Measurements from ENCODE around the gene PCDHB7. TPM values are rescaled to one million over a fixed set of nuclear protein-coding genes. Genes with fewer than 3 reads are reported as not detected.
"Not testable (repeated sequence)": the region's sequence is repeated elsewhere in the genome, so short reads cannot be mapped to it uniquely, and the experiment has no call there.

The PCDHB7 gene
- total RNA-seq (1 to 10 TPM; 1.4 to 5.1 (median 4.0) TPM), polyA plus RNA-seq (1 to 10 TPM; 2.2 to 3.0 TPM)
- long read RNA-seq, donor 1, transcript PCDHB7-201 (1 exons, 3,765 nt), result major isoform, 18 of 18 reads
- long read RNA-seq, donor 1, partial matches to known transcripts, result 0 of 18 reads
- long read RNA-seq, donor 1, other reads (novel, unspliced or antisense), result 0 of 18 reads
- long read RNA-seq, donor 2, partial matches to known transcripts, result 0 of 2 reads
- long read RNA-seq, donor 2, other reads (novel, unspliced or antisense), result 0 of 2 reads
- long read RNA-seq, donor 3, transcript PCDHB7-201 (1 exons, 3,765 nt), result major isoform, 10 of 10 reads
- long read RNA-seq, donor 3, partial matches to known transcripts, result 0 of 10 reads
- long read RNA-seq, donor 3, other reads (novel, unspliced or antisense), result 0 of 10 reads

GRCh38 chr5:141172381-141173204, at the start of gene PCDHB7:
TSS of gene PCDHB7 (plus strand) at chr5:141172644. CDS start at chr5:141172836, 192 bp downstream.
- Histone ChIP-seq H3K4me3 (no peak within 1 kb of the TSS), H3K27me3 (no peaks in the 10 kb centered on the region), H3K36me3 (no peaks in the 10 kb centered on the region), H3K4me1 (ENCODE audit: insufficient read depth) (no peaks in the 10 kb centered on the region), H3K9me3 (peaks cover 0 to 13% of the 10 kb centered on the region in 2 donors), H3K27ac (no peak within 1 kb of the TSS)
- peak in 4 of 5 donors; percentile 28 to 55 (median 46) for DNase-seq
- 21 to 31% (median 27%) methylated on average over 20 of the region's 20 CpGs for WGBS, 3 donors
- intact Hi-C loops (cut with DNase I), result loop anchor here in 1 of 4 donors (10.0 kb wide), 1 partner anchor 392 kb away; no protein-coding TSS in a partner anchor
- TF ChIP-seq CTCF (IDR thresholded peaks at IDR 0.05) (peak in 1 of 3 donors; percentile 21), EP300 (IDR thresholded peaks at IDR 0.05) (no peak), POLR2A (IDR thresholded peaks at IDR 0.05) (no peak)

GRCh38 chr5:141123396-141124135, 48.9 kb upstream of the PCDHB7 start:
- H3K27ac ChIP-seq, result not testable (repeated sequence)

GRCh38 chr5:141127305-141127704, 45.1 kb upstream of the PCDHB7 start:
- H3K4me3 ChIP-seq, result no peak overlapping the region
- no peaks in the 10 kb centered on the region for H3K36me3 ChIP-seq
- DNase-seq, result no peak
- intact Hi-C loops (cut with DNase I), result no loop called here
- no peak overlapping the region for H3K27ac ChIP-seq
- H3K27me3 ChIP-seq, result no peaks in the 10 kb centered on the region
- TF ChIP-seq CTCF (IDR thresholded peaks at IDR 0.05), result no peak
- no peak for TF ChIP-seq EP300 (IDR thresholded peaks at IDR 0.05)
- no peak for TF ChIP-seq POLR2A (IDR thresholded peaks at IDR 0.05)
- no peaks in the 10 kb centered on the region for H3K4me1 ChIP-seq (ENCODE audit: insufficient read depth)
- WGBS, 3 donors, result 91 to 96% (median 93%) methylated on average over 1 of the region's 1 CpG
- H3K9me3 ChIP-seq, result peaks cover 0 to 9% of the 10 kb centered on the region in 2 donors

More at GRCh38 chr5:141123396-141124135, 48.9 kb upstream of the PCDHB7 start:
- intact Hi-C loops (cut with DNase I); H3K4me3 ChIP-seq; H3K27me3 ChIP-seq; H3K36me3 ChIP-seq; DNase-seq; H3K4me1 ChIP-seq (ENCODE audit: insufficient read depth): not testable (repeated sequence)
- WGBS, 3 donors, result 26 to 35% (median 31%) methylated on average over 22 to 59 of the region's 73 CpGs
- peaks cover 0 to 13% of the 10 kb centered on the region in 2 donors for H3K9me3 ChIP-seq

GRCh38 chr5:141135030-141135717, 37.3 kb upstream of the PCDHB7 start, which contains the start of gene PCDHB5:
TSS of gene PCDHB5 (plus strand) at chr5:141135206. CDS start at chr5:141135435, 229 bp downstream.
- Histone ChIP-seq H3K36me3 (no peaks in the 10 kb centered on the region), H3K27ac (no peak within 1 kb of the TSS), H3K9me3 (peaks cover 0 to 20% of the 10 kb centered on the region in 2 donors), H3K4me1 (ENCODE audit: insufficient read depth) (no peaks in the 10 kb centered on the region), H3K27me3 (no peaks in the 10 kb centered on the region), H3K4me3 (peak within 1 kb of the TSS; percentile 31)
- intact Hi-C loops (cut with DNase I), result no loop called here
- no peak for TF ChIP-seq EP300 (IDR thresholded peaks at IDR 0.05)
- no peak for TF ChIP-seq POLR2A (IDR thresholded peaks at IDR 0.05)
- peak in 1 of 3 donors; percentile 28 for TF ChIP-seq CTCF (IDR thresholded peaks at IDR 0.05)
- peak in 4 of 5 donors; percentile 20 to 45 (median 31) for DNase-seq
- WGBS, 3 donors, result 12 to 20% (median 18%) methylated on average over 22 of the region's 22 CpGs

Data from ovary (tissue), 10 donors.